ENCODE measurements around the gene NTM.

Gene NTM

GRCh38 chr11:132095230-132096131 is 725.1 kb downstream of the NTM start:
- DNase-seq: no peak

- no peak for DNase-seq
Measured at GRCh38 chr11:132096132-132096825, 725.9 kb downstream of the NTM start.

GRCh38 chr11:132099692-132100091 is 729.3 kb downstream of the NTM start:
- DNase-seq: no peak

GRCh38 chr11:132100583-132100982 is 730.2 kb downstream of the NTM start:
- no peak for DNase-seq

- DNase-seq: no peak
Measured at GRCh38 chr11:132101881-132102280, 731.5 kb downstream of the NTM start.

- no peak for DNase-seq
Measured at GRCh38 chr11:132103021-132103420, 732.6 kb downstream of the NTM start.

GRCh38 chr11:132106096-132106982 is 735.9 kb downstream of the NTM start:
- peak in 8 of 51 donors; percentile 4 to 45 (median 28) for DNase-seq

GRCh38 chr11:132111316-132111715 is 740.9 kb downstream of the NTM start:
- no peak for DNase-seq

- DNase-seq: no peak
Measured at GRCh38 chr11:132111838-132112237, 741.4 kb downstream of the NTM start.

- DNase-seq: no peak
Measured at GRCh38 chr11:132112846-132113245, 742.4 kb downstream of the NTM start.

- peak in 21 of 51 donors; percentile 6 to 58 (median 34) for DNase-seq
Measured at GRCh38 chr11:132114185-132114584, 743.8 kb downstream of the NTM start.

- no peak for DNase-seq
Measured at GRCh38 chr11:132114743-132115142, 744.3 kb downstream of the NTM start.

GRCh38 chr11:132115454-132115853 is 745.0 kb downstream of the NTM start:
- DNase-seq: no peak

- no peak for DNase-seq
Measured at GRCh38 chr11:132116516-132116915, 746.1 kb downstream of the NTM start.

GRCh38 chr11:132118661-132119060 is 748.2 kb downstream of the NTM start:
- no peak for DNase-seq

- no peak for DNase-seq
Measured at GRCh38 chr11:132119573-132119972, 749.2 kb downstream of the NTM start.

GRCh38 chr11:132122735-132123134 is 752.3 kb downstream of the NTM start:
- no peak for DNase-seq

GRCh38 chr11:132123449-132123848 is 753.0 kb downstream of the NTM start:
- no peak for DNase-seq

GRCh38 chr11:132123854-132124835 is 753.7 kb downstream of the NTM start:
- no peak for DNase-seq
